SH-SY5Y (cell line): ENCODE measurements around the gene CFAP161.

Experiments
- GATA2 ChIP-seq: IDR thresholded peaks from 2 replicates; pipeline ENCODE4 v1.6.1; 2011; ENCODE audit warnings: mild to moderate bottlenecking, low read depth, low read length
- GATA3 ChIP-seq: IDR thresholded peaks from 2 replicates; pipeline ENCODE4 v1.6.1; 2011; ENCODE audit warnings: low read depth, mild to moderate bottlenecking, low read length, moderate library complexity

DNA sequence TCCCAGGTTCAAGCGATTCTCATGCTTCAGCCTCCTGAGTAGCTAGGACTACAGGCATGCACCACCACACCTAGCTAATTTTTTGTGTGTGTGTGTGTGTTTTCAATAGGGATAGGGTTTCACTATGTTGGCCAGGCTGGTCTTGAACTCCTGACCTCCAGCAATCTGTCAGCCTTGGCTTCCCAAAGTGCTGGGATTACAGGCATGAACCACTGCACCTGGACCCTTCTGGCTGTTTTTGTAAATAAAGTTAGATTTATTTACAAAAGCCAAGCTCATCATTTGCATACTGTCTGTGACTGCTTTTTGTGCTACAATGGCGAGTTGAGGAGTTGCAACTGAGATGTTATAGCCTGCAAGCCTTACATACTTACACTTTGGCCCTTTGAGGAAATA is 34.1 kb downstream of the CFAP161 start:
- TF ChIP-seq GATA3 (no peak), GATA2 (no peak)
